Mesothelial cell of epicardium (in vitro differentiated cells): ENCODE measurements around the gene PLPPR5. TPM values are rescaled to one million over a fixed set of nuclear protein-coding genes. Genes with fewer than 3 reads are reported as not detected.

Experiments
- DNase-seq, 2 experiments: peaks; one replicate each; pipeline ENCODE4 v3.0.0; 2021; ENCODE audit warnings: low spot score in 2 of 2; ENCODE audit not compliant: unreplicated experiment in 2 of 2
- H3K27ac Mint-ChIP-seq: 2 replicates; pipeline ENCODE4 v1.8.0; 2021; ENCODE audit warnings: mixed read lengths
- H3K27me3 Mint-ChIP-seq: 2 replicates; pipeline ENCODE4 v1.8.0; 2021; ENCODE audit warnings: low read depth, mixed read lengths
- H3K36me3 Mint-ChIP-seq: 2 replicates; pipeline ENCODE4 v1.8.0; 2021; ENCODE audit warnings: mixed read lengths
- H3K4me1 Mint-ChIP-seq: 2 replicates; pipeline ENCODE4 v1.8.0; 2021; ENCODE audit warnings: mixed read lengths
- H3K4me3 Mint-ChIP-seq: 2 replicates; pipeline ENCODE4 v1.8.0; 2021; ENCODE audit warnings: mild to moderate bottlenecking, moderate library complexity, mixed read lengths
- H3K9me3 Mint-ChIP-seq: 2 replicates; pipeline ENCODE4 v1.8.0; 2021; ENCODE audit warnings: mixed read lengths
- total RNA-seq: library from RNA; stranded (reverse); gene quantifications from 3 replicates; pipeline ENCODE4 v1.2.1, GENCODE V29; 2021
- TF ChIP-seq, protein P1 (sequence below): fragments of 200-600 bp; sonication (generic); IDR thresholded peaks from one replicate; pipeline ENCODE4 v1.5.0; 2021; ENCODE audit warnings: antibody characterized with exemption; ENCODE audit not compliant: unreplicated experiment

Gene PLPPR5
- total RNA-seq, 1 donor from 2014 or later: 0.11 TPM

DNA sequence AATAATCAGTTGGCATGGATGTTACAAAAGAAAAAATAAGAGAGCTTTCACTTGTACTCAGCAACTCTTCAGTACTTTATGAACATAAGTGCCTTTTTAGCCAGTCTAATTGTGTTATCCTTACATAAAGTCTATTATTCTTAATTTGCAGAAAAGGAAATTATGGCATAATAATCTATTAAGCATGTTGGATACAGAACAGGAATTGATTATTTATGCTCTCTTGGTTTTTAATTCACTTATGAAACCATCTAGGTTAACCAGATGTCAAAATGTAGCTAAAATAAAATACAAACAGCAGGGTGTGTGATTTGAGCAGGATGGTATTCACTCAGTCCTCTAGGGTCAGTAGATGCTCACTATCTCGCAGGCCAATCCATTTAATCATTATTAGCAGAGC, 79.7 kb downstream of the PLPPR5 start:
- Mint-ChIP-seq H3K27me3 (no peaks in the 10 kb centered on the region), H3K4me3 (no peak overlapping the region), H3K9me3 (no peaks in the 10 kb centered on the region), H3K27ac (no peak overlapping the region), H3K36me3 (no peaks in the 10 kb centered on the region), H3K4me1 (peaks cover 5% of the 10 kb centered on the region)
- no peak for DNase-seq
- TF ChIP-seq, protein P1, sequence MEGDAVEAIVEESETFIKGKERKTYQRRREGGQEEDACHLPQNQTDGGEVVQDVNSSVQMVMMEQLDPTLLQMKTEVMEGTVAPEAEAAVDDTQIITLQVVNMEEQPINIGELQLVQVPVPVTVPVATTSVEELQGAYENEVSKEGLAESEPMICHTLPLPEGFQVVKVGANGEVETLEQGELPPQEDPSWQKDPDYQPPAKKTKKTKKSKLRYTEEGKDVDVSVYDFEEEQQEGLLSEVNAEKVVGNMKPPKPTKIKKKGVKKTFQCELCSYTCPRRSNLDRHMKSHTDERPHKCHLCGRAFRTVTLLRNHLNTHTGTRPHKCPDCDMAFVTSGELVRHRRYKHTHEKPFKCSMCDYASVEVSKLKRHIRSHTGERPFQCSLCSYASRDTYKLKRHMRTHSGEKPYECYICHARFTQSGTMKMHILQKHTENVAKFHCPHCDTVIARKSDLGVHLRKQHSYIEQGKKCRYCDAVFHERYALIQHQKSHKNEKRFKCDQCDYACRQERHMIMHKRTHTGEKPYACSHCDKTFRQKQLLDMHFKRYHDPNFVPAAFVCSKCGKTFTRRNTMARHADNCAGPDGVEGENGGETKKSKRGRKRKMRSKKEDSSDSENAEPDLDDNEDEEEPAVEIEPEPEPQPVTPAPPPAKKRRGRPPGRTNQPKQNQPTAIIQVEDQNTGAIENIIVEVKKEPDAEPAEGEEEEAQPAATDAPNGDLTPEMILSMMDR: no peak

DNA sequence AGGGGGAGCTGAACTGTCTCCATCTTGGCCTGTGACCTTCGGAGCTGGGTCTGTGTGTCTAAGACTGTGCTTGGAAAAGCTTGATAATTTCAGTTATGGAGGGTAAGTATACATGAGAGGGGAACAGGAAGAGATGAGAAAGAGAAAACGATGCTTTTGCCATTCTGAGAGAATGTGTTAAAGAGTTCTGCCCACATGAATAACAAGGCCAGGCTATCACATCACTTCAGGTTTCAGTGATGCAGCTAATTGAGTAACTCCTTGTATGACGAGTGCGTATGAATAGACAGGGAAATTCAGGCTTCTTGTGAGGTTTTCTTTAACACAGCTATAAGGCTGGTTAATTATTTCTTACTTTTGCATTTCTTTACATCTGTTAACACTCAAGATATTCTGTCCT, 81.0 kb downstream of the PLPPR5 start:
- no peak overlapping the region for H3K4me3 Mint-ChIP-seq
- TF ChIP-seq, protein P1: no peak
- no peak overlapping the region for H3K27ac Mint-ChIP-seq
- no peaks in the 10 kb centered on the region for H3K27me3 Mint-ChIP-seq
- H3K4me1 Mint-ChIP-seq: no peaks in the 10 kb centered on the region
- DNase-seq: no peak
- H3K9me3 Mint-ChIP-seq: no peaks in the 10 kb centered on the region
- H3K36me3 Mint-ChIP-seq: no peaks in the 10 kb centered on the region

DNA sequence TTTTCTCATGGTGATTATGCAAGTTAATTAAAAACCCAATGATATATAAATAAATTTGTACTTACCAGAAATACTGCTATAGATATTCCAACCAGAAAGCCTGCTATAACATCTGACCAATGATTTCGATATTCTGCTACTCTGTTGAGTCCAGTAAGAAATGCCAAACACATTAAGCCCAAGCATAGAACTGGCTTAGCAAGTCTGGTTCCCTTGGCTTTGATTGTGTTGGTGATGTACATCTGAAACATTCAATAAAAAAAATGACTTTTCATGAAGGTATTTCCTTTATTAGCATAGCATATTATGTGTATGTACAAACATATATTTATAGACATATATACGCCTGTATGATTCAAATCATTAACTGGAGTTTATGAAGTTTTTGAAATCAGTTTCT, 82.8 kb downstream of the PLPPR5 start:
- no peak for DNase-seq
- Mint-ChIP-seq H3K4me3 (no peak overlapping the region), H3K27me3 (no peaks in the 10 kb centered on the region), H3K9me3 (no peaks in the 10 kb centered on the region), H3K27ac (no peak overlapping the region), H3K4me1 (no peaks in the 10 kb centered on the region), H3K36me3 (no peaks in the 10 kb centered on the region)
- TF ChIP-seq, protein P1: no peak

DNA sequence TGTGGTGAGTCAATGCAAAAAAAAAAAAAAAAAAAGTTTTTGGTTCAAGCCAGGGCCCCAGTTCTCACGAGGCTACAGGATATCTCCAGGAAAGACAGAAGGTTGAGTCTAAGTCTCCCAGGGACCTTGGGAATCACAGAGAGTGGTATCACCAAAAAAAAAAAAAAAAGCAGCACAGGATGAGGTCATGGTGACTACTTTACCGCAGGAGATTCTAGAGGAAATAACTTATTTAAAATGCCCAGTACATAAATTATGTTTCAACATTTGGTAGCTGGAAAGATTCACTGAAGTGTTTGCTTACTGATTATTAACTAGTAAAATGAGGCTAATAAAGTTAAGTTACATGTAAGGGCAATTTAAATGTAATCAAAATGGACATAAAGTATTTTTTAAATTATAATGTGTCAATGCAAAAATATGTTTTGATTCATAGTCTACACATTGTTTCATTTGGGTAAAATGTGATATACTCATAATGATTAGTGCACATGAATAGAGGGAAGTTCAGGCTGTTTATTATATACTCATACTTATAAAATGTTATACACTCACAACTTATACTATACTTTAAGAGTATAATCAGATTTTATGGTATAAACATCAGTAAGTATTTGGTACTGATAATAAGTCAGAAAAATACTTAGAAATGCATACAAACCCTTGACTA, 84.1 kb downstream of the PLPPR5 start:
- no peak overlapping the region for H3K27ac Mint-ChIP-seq
- no peak overlapping the region for H3K4me3 Mint-ChIP-seq
- H3K9me3 Mint-ChIP-seq: no peaks in the 10 kb centered on the region
- TF ChIP-seq, protein P1: no peak
- H3K4me1 Mint-ChIP-seq: peaks cover 4% of the 10 kb centered on the region
- no peaks in the 10 kb centered on the region for H3K27me3 Mint-ChIP-seq
- DNase-seq: no peak
- no peaks in the 10 kb centered on the region for H3K36me3 Mint-ChIP-seq

DNA sequence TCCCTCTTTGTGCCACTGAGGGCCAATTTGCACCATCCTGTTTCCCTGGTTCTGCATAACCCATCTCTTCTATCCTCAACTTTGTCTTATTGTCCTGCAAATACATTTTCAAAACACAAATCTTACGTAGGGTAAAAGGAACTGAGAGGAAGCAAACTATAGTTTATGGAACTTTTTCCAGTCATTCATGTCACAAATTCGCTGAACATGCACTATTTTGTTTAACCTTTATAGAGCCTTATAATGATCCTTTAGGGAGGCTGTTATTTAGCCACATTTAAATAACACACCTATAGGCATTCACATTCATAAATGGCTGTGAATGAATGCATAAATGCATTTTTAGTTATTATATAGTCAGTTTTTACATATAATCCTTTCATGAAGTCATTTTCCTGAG, 85.0 kb downstream of the PLPPR5 start:
- peaks cover 4% of the 10 kb centered on the region for H3K4me1 Mint-ChIP-seq
- H3K9me3 Mint-ChIP-seq: no peaks in the 10 kb centered on the region
- TF ChIP-seq, protein P1: no peak
- no peaks in the 10 kb centered on the region for H3K27me3 Mint-ChIP-seq
- no peak overlapping the region for H3K4me3 Mint-ChIP-seq
- no peak for DNase-seq
- no peaks in the 10 kb centered on the region for H3K36me3 Mint-ChIP-seq
- no peak overlapping the region for H3K27ac Mint-ChIP-seq

DNA sequence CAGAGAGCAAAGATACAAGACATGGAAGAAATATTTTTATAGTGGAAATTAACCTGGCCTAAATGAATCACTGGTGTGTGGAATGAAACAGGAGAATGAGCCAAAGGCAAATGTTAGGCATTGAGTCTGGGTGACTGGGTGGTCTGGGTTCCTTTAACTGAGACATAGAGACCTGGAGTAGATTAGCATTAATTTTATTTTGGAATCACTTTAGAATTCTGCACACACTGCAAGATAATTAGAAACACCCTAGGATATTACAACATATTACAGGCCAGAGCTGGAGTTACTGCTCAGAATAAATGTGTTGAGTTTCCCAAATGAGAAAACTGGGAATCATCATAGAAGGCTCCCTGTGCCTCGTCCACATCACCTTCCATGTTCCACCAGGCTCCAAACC, 85.5 kb downstream of the PLPPR5 start:
- TF ChIP-seq, protein P1: no peak
- no peak for DNase-seq
- peaks cover 4% of the 10 kb centered on the region for H3K4me1 Mint-ChIP-seq
- no peaks in the 10 kb centered on the region for H3K27me3 Mint-ChIP-seq
- H3K9me3 Mint-ChIP-seq: no peaks in the 10 kb centered on the region
- no peak overlapping the region for H3K4me3 Mint-ChIP-seq
- H3K27ac Mint-ChIP-seq: no peak overlapping the region
- H3K36me3 Mint-ChIP-seq: no peaks in the 10 kb centered on the region
